Peyer's patch (tissue), 4 donors: Measurements from ENCODE around the gene STK32C.

ENCODE experiments used
- CTCF ChIP-seq, 6 experiments: fragments of 450-650 bp in 4 of 6; fragments of 200-600 bp in 2 of 6; sonication (generic) in 1 of 6; IDR thresholded peaks; one replicate each; pipeline ENCODE4 v1.5.1; 2017 to 2019; ENCODE audit warnings: antibody characterized with exemption in 6 of 6, mild to moderate bottlenecking in 3 of 6, moderate library complexity in 1 of 6
- POLR2A ChIP-seq, 2 donors: fragments of 450-650 bp; IDR thresholded peaks; one replicate each; pipeline ENCODE4 v1.5.1; 2017; ENCODE audit warnings: antibody characterized with exemption in 2 of 2, mild to moderate bottlenecking in 2 of 2, moderate library complexity in 2 of 2

GRCh38 chr10:132169766-132170560 is 137.8 kb downstream of the STK32C start:
- TF ChIP-seq CTCF (IDR thresholded peaks at IDR 0.05) (no peak), POLR2A (IDR thresholded peaks at IDR 0.05) (no peak)
